Uterus (tissue), 2 donors: ENCODE results near the gene DGCR2.
"Not testable (repeated sequence)": the region's sequence is repeated elsewhere in the genome, so short reads cannot be mapped to it uniquely, and the experiment has no call there.

Experiments
- CTCF ChIP-seq, 4 experiments: fragments of 200-600 bp in 2 of 4; fragments of 450-650 bp in 2 of 4; sonication (generic) in 2 of 4; IDR thresholded peaks; one replicate each; pipeline ENCODE4 v1.5.1; 2016 to 2019; ENCODE audit warnings: antibody characterized with exemption in 4 of 4, mild to moderate bottlenecking in 2 of 4, moderate library complexity in 1 of 4
- POLR2A ChIP-seq, 2 donors: fragments of 450-650 bp; IDR thresholded peaks; one replicate each; pipeline ENCODE4 v1.6.1; 2016; ENCODE audit warnings: antibody characterized with exemption in 2 of 2, mild to moderate bottlenecking in 1 of 2, moderate library complexity in 1 of 2

DNA sequence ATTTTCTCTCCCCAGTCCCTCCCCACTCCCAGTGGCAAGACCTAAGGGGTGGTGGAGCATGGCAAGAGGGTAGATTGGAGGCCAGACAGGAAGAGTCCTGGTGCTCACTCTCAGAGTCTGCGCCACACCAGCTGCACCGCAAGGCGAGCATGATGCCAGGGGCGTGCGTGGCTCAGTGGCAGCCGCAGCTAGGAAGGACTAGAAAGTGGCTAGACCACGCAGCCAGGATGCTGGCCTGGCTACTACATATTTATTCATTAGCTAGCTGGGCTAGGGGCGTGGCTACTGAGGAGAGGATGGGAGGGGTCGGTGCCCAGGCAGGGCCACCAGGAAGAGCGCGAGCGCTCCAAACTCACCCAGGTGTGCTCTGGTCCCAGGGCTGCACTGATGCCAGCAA, 87.5 kb downstream of the DGCR2 start:
- TF ChIP-seq CTCF, POLR2A (IDR thresholded peaks at IDR 0.05): not testable (repeated sequence)
